CD4-positive, alpha-beta T cell treated with Interleukin-6 at 100 ng/mL for 8 hours (primary cell): ENCODE data around the gene TPRKB.
"Not testable (repeated sequence)": the region's sequence is repeated elsewhere in the genome, so short reads cannot be mapped to it uniquely, and the experiment has no call there.

Experiments used
- DNase-seq: peaks from one replicate; pipeline ENCODE4 v3.0.0-alpha.2; 2020; ENCODE audit warnings: mixed read lengths, low spot score

The TPRKB gene

DNA sequence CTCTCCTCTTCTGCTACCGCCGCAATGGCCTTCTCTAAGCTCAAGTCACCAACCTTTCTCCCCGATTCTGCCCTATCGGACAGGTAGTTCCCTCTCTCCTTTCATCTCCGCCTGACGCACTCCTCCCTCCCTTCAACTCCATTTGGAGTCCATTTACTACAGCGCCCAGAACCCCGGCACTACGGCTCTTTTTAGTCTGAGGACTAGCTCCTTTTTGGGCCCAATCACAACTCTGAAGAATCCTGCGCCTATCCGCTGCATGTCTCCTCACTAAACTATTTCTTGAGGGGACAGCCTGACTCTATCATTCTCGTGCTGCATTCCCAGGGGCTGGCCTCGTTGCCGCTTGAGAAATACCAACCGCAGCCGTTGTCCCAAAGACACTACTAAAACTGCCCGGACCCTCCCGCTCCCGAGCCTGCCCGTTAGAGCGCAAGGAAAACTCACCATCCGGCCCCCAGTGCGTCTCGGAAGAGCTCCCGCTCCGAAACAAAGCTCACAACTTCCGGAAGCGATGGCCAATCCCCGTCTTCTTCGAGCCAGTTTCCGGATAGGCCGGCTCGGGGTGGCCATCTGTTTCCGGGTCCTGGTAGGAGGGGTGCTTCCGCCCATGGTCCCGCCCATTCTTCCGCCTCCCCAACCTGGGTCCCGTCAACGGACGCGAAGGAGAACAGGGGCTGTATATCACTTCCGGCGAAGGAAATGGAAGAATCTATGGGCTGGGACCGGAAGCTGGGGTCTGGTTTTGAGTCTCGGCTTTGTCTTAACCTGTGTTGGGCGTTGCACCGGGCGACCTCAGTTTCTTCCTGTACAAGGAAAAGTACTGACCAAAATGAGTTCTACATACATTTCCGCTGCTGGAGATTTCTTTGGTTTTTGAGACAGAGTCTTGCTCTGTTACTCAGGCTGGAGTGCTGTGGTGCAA, at the start of gene TPRKB:
TPRKB (minus strand) TSS at position 491 of the 925 bp plus-strand sequence. CDS start 2,776 bp downstream, outside the sequence.
- peak; percentile 96 for DNase-seq

DNA sequence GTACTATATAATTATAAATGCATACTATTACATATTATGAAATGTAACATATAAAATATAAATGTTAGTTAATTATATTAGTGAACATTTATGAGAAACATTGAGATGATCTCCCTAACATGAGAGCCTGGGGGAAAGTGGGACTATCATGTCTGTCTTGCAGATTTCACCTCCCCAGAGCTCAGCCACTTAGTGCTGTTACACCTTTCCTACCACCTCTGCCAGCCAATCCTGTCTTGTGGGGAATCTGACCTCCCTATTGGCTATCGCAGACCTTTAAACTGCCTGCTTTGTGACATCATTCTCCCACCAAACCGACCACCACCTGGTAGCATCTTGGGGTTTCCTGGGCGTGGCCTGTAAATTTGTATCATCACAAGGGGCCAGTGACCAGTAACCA, 46.7 kb upstream of the TPRKB start, which contains the start of gene C2orf78:
C2orf78 (plus strand) TSS at position 301 of the 400 bp plus-strand sequence. CDS start 127 bp downstream, outside the sequence.
- not testable (repeated sequence) for DNase-seq

DNA sequence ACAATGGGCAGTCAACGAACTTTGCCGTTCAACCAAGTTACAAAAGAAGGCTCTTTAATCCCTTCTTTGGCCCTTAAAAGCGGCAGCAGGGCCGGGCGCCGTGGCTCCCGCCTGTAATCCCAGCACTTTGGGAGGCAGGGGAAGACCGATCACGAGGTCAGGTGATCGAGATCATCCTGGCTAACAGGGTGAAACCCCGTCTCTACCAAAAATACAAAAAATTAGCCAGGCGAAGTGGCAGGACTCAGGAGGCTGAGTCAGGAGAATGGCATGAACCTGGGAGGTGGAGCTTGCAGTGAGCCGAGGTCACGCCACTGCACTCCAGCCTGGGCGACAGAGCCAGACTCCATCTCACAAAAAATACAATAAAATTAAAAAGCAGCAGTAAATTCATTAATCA, 46.3 kb upstream of the TPRKB start:
- not testable (repeated sequence) for DNase-seq

DNA sequence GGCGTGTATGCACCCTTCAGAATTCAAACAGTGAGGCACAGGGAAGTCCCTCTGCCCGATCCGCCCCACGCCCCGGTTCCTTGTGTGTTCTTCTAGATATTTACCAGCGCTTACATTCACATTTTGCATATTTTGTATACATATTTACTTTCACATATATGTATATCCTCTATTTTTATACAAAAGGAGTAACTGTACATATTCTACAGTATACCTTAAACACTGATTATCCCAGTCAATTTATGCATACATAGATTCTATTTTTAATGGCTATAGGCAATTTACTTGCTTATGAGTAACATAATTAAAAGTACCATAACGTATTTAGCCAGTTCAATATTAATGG, 43.1 kb upstream of the TPRKB start:
- DNase-seq, result no peak

GRCh38 chr2:73779467-73780236, 42.5 kb upstream of the TPRKB start, which contains the start of gene DUSP11:
Gene DUSP11, minus strand, starts transcription at chr2:73780103. Its CDS starts 129 bp downstream, at chr2:73779974.
- DNase-seq, result peak; percentile 95

DNA sequence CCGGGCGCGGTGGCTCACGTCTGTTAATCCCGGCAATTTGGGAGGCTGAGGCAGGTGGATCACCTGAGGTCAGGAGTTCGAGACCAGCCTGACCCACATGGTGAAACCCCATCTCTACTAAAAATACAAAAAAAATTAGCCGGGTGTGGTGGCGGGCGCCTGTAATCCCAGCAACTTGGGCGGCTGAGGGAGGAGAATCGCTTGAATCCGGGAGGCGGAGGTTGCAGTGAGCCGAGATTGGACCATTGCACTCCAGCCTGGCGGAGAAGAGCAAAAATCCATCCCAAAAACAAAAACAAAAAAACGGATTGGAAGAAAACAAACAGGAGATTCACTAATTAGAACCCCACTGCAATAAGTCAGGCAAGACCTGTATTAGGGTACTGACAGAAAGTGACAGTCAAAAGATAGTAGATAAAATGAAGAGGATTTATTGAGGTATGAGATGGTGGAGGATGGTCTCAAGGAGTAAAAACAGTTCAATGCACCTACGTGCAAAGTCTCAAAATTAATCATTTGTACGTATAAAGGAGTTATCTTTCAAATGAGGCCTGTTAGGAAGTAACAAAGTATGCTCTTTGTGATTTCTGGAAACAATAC, 41.8 kb upstream of the TPRKB start:
- DNase-seq, result not testable (repeated sequence)

DNA sequence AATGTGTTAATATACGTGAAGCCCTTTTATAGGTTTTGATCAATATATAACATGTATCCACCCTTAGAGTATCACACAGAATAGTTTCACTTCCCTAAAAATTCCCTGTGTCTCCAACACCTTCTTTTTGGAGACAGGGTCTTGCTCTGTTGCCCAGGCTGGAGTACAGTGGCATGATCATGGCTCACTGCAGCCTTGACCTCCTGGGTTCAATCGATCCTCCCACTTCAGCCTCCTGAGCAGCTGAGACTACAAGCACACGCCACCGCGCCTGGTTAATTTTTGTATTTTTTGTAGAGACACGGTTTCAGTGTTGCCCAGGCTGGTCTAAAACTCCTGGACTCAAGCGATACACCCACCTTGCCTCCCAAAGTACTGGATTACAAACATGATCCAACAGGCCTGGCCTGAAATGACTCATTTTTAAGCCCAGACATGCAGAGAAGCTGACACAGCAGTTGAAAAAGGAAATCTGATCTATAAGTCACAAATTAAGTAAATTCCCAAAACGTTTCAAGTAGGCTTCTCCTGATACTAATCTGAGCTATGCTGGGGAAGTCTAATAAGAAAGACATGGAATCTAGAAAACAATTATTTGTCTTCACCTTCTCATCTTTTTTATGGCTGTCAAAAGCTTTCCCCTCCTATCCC, 39.8 kb upstream of the TPRKB start:
- no peak for DNase-seq

DNA sequence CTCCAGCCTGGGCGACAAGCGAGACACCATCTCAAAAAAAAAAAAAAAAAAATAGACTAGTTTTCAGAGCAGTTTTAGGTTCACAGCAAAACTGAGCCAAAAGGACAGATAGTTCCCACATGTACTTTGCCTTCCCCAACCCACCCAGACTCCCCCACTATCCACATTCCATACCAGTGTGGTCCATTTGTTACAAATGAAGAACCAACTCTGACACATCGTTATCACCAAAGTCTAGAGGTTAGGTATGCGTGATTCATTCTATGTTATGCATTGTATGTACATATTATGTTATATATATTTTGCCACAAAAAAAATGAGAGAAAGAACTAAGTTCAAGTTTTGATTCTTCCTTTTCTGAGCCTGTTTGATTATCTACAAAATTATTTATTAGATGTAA, 39.2 kb upstream of the TPRKB start:
- no peak for DNase-seq

DNA sequence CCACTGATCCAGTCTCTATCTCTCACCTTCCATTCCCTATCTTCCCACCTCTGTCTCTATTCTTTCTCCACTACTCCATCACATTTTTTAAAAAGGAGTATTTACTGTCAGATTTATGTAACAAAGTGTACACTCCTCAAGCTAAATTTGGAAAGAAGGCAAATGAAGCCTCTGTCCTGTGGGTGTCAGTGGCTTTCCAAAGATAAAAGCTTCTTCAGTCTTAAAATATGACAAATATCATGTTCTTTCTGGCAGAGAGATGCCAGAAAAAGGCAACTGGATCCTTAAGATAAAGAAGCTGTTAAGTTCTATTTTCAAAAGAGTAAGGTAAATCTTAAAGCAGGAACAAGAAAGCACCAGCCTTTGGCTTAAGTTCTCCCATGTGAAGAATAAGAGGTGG, 35.7 kb upstream of the TPRKB start:
- no peak for DNase-seq

- no peak for DNase-seq
Observed at GRCh38 chr2:73770725-73771124, 33.6 kb upstream of the TPRKB start.

DNA sequence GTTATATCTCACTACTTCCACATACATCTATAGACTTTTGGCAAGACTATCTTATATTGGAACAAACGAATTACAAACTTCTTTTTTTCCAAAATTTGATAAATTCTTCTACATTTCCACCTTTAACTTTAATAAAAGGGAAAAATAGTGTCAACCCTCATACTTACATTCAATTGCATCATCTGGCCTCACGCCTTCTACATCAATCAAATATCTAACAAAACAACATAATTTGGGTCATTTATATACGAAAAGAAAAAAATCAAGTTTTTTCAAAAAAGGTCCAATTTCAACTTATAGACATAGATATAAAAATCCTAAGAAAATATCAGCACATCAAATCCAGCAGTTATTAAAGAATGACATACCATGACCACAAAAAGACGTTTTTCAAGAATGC, 29.8 kb upstream of the TPRKB start:
- no peak for DNase-seq

DNA sequence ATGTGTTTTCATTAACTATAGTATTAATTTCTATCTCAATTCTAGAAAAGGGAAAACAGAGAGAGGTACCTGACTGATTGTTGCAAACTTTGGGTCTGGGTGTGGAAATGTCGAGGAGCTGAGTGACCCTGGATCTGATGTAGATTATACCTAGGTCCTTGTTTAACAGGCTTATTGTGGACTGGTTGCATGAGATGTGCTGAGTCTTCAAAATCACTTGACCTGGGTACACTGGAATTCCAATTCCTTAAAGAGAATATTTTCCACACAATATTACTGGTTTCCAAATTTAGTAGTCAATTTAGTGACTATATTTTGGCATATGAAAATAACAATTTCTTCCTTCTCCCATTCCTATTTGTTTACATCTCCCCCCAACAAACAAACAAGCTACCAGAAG, 29.2 kb upstream of the TPRKB start:
- DNase-seq, result no peak

GRCh38 chr2:73764945-73765344, 27.8 kb upstream of the TPRKB start:
- DNase-seq, result no peak

- DNase-seq, result no peak
Observed at GRCh38 chr2:73762571-73762970, 25.4 kb upstream of the TPRKB start.

DNA sequence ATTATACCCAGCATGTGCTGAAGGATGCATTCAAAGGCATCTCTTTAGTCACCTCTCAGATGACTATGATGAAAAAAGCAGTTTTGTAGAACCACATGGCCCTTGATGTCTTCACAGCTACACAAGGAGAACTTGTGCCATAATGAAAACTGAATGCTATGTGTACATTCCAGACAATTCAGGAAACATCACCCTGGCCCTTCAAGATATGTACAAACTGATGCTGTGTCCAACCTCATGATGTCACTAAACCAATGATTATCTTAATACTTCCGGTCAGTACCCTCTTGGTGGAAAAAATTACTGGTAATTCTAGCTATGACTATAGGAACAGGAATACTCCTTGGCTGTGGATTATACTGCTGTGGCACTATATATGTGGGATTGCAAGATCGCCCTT, 22.8 kb upstream of the TPRKB start:
- DNase-seq, result no peak

DNA sequence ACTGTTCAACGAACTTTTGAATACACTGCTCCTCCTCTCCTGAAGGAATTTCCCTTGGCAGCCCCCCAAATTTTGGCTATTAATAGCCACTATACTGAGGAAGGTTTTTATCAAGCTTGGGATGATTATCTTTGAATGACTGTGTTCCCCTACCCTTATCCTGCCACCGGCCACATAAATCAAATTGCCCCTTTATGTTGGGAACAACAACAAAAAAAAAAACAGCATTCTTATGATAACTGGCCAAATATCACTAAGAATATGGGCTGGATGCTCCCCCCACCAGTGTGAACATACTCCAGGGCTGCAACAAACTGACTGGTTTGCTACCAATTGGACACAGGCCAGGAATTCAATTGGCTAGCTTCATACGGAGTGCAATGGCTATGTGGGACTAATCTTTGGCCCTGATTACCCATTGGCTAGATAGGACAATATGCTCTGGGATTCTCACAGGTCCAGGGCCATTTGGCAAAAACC, 22.2 kb upstream of the TPRKB start:
- no peak for DNase-seq

GRCh38 chr2:73754332-73754731, 17.2 kb upstream of the TPRKB start:
- DNase-seq, result not testable (repeated sequence)

DNA sequence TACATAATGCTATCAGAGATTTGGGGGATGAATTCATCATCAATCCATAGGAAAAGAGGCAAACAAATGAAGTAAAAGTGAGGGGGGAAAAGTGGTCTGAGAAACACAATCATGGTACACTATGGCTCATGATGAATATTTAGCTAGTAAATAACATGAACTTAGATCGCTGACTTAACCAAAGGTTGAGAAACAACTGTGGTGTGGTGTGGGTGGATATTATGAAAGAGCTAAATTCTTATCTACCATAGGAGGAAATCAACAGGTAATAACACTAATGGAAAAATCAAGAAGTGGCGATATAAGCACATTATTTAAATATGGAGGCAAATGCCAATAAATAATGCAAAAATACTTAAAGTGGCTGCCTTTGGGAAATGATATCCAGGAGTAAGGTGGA, 12.2 kb upstream of the TPRKB start:
- no peak for DNase-seq

DNA sequence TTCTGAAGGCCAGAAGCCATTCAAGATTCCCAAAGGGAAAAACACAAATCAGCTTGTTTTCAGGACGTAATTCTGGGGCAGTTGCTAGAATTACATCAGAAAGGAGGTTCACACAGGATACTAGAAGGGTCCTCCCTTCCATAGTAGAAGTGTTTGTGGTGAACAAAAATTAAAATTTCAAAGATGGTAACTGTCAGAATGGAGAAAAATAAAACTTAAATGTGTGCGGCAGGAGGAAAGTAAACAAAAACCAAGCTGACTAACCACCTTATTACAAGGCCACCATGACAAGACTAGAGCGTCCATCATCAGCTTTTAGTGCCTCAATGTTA, 9.7 kb upstream of the TPRKB start:
- DNase-seq, result no peak

- no peak for DNase-seq
Observed at GRCh38 chr2:73746015-73746876, 9.1 kb upstream of the TPRKB start.

DNA sequence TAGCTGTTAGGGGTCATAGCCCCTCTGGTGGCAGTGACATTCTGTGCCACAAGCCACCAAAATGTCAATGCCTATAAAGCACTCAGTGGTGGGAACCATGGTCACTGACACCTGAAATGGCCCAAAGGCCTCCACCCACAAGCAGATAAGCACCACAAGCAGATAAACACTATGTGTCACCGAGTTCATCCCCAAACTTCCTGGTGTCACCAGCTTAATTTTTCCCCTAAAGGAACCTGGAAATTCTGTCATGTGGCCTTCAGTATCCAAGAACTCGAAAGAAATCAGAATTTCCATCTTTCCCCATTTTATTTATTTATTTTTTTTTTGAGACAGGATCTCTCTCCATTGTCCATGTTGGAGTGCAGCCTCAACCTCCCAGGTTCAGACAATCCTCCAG, 3.6 kb upstream of the TPRKB start:
- DNase-seq, result no peak
